H1 (cell line): ENCODE data around the gene SHOX. TPM values are rescaled to one million over a fixed set of nuclear protein-coding genes. Genes with fewer than 3 reads are reported as not detected.

Experiments used
- ASH2L ChIP-seq: fragments of 200-600, 300-600 bp; sonication (generic); IDR thresholded peaks from one replicate; pipeline ENCODE4 v1.7.1; 2017; ENCODE audit warnings: low read length
- POLR2AphosphoS5 ChIP-seq: IDR thresholded peaks from 2 replicates; pipeline ENCODE4 v1.6.1; 2011; ENCODE audit warnings: low read depth, low read length
- SAP30 ChIP-seq: fragments of 300-600 bp; sonication (generic); IDR thresholded peaks from 2 replicates; pipeline ENCODE4 v1.7.1; 2012; ENCODE audit warnings: low read length, moderate library complexity, mild to moderate bottlenecking, inconsistent platforms; ENCODE audit not compliant: insufficient read depth, insufficient replicate concordance
- polyA plus RNA-seq, 7 experiments: library from polyadenylated mRNA; depleted of rRNA in 3 of 7; stranded (reverse) in 5 of 7; unstranded in 2 of 7; fragments of >200 nt in 5 of 7; fragments of 200-250 nt in 2 of 7; gene quantifications; 1 replicate in 5 of 7; 2 replicates in 1 of 7; 4 replicates in 1 of 7; pipeline versions ENCODE4 v1.2.1 to v1.2.3, GENCODE V29; 2011 to 2013; ENCODE audit warnings: missing spikeins in 2 of 7, mixed read lengths in 2 of 7
- total RNA-seq: library from RNA; stranded (reverse); fragmentation: NEBNext Ultra II Directional; extraction: Animal tissue kit (Norgen Biotek cat#: 25700); gene quantifications from 2 replicates; pipeline ENCODE4 v1.2.1, GENCODE V29; 2021

The SHOX gene
- total and polyA plus RNA-seq, 2 of the 8 experiments (the other 6 are each of a cell fraction or from before 2014, with no cell fraction given), result 0.05 to 0.15 TPM

DNA sequence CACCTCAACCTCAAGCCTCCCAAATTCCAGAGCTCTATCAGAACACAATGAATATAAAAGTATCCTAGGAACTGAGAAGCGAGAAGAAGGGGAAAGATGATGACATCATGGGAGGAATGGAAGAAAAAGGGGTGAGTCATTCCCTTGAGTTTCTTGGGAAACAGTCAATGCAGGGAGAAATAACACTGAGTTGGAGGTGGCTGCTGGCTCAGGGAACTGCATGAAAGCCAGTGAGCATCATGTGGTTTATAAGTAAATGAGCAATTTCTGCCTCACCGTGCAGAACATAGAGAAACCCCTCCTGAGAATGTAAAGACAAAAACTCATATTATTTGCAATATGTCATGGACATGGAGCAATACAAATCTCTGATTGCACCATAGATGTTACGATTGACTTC is 73.3 kb downstream of the SHOX start (continued):
- TF ChIP-seq ASH2L (no peak), SAP30 (no peak), POLR2AphosphoS5 (no peak)
- TF ChIP-seq, all 59 proteins: peak for 0

Other genes starting within 250 kb of the SHOX start
- gene PPP2R3B, start 243.9 kb upstream of the SHOX start, total RNA-seq, result 84.3 and 86.7 TPM in 2 replicates
- gene PPP2R3B, start 243.9 kb upstream of the SHOX start, polyA plus RNA-seq (2011; rRNA removed), result 47.6 and 80.1 TPM in 2 replicates